Stimulated activated CD8-positive, alpha-beta memory T cell treated with anti-CD3 and anti-CD28 coated beads, Interleukin-12 subunit alpha, Interleukin-12 subunit beta, amount 100 ng/mL, for 4 hours (primary cell): Measurements from ENCODE around the gene SH3PXD2A.
"Not testable (repeated sequence)": the region's sequence is repeated elsewhere in the genome, so short reads cannot be mapped to it uniquely, and the experiment has no call there.

ENCODE experiments used
- DNase-seq: peaks from one replicate; pipeline ENCODE4 v3.0.0-alpha.2; 2020; ENCODE audit warnings: low read depth

SH3PXD2A gene

DNA sequence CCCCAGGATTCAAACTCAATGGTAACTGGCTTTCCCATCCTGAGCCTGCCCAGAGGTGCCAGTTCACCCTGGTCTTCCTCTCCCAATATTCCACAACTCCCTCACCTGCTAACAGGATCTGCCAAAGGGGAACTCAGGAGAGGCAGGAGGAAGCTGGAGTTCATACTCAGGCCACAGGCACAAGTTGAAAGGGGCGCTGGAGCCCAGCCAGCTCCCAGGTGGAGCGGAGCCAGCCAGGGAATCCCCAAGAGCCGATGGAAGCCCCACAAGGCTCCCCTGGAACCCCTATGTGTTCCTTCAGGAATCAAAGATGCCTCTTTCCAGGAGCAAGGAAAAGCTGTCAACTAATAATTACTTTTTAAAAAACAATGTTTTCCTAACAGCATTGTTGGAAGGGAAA lies 63.5 kb downstream of the SH3PXD2A start:
- DNase-seq: no peak

DNA sequence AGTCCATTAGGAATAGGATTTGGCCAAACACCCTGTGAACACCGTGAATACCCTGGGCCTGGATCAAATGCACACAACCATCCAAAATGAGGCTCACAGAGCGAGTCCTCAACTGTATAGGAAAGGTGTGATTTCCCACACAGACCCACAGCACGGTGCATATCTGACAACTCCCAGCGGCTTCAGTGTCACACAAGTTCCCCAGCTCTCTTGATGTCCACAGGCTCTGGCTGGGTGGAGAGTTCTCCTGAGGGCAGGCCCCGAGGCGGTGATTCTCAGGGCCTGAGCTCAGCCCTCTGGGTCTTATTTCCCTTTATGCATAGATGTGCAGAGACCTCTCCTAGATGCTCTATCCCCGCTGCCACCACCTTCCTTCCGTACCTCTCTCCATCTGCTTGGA lies 64.1 kb downstream of the SH3PXD2A start:
- no peak for DNase-seq

DNA sequence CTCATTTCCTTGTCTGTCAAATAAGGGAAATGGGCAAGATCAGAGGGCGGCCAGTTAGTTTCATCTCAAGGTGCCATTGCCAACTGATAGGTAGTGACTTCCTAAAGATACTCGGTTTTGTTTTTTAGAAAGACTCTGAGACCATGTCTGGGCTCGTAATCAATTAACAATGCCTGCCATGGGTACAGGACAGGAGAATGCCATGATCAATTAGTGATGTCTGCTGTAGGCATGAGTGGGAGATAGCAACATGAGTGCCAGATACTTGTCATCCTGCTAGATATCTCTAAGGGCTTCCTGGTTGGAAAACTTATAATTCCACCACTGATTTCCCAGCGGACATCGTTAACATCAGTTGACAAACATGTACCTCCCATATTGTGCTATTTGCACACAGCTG lies 64.8 kb downstream of the SH3PXD2A start:
- DNase-seq: no peak

DNA sequence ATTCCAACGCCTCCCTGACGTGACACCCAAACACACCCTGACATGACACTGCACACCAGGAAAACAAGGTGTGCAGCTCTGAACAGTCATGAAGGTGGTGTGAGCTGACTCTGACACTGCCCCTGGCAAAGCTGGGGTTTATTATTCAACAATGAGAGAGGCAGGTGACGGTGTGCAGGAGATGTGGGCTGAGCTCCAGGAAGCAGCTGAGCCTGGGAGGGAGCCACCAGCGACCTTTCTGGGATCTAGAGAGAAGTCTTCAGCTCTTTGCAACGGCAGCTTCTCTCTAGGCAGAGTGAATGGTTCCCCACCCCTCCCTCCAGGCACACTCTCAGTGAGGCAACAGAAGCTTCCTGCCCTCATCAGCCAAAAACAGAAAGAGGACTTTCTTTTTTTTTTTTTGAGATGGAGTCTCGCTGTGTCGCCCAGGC lies 65.6 kb downstream of the SH3PXD2A start:
- no peak for DNase-seq

GRCh38 chr10:103789161-103789560 lies 66.2 kb downstream of the SH3PXD2A start:
- DNase-seq: no peak

DNA sequence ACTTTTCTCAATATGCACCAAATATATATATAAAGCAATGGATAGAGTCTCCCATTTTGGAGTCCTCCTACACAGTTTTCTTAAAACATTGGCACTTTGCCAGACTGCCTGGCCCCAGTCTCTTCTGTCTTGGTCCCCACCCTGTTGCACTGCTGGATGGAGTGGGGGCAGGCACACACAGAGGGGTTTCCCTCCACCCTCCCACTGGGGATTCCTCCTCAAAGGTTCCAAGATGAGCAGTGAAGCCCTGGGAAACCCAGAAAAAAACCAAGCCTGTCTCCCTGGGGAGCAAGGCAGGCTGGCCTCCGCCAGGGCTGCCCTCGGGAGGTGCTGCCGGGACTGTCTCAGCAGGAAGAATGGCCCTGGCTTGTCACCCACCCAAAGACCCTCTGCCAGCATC lies 68.0 kb downstream of the SH3PXD2A start:
- DNase-seq: no peak

DNA sequence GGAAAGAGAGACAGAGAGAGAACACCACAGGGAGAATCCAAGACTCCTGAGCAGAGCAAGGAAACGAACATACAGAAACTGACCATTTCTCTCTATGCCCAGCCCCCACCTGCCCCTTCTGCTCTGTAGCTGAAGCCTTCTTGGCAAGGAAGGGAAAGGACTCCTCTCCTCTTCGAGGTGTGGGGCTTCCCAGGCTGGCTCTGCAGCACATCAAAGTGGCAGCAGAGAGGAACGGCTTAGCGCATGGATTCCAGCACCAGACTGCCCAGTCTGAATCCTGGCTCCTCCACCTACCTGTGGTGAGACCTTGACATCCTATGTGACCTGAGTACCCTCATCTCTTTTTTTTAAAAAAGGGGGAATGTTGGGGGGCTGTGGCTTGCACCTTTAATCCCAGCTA lies 69.4 kb downstream of the SH3PXD2A start:
- DNase-seq: no peak

- DNase-seq: no peak
Measured at GRCh38 chr10:103784723-103785418, 70.5 kb downstream of the SH3PXD2A start.

DNA sequence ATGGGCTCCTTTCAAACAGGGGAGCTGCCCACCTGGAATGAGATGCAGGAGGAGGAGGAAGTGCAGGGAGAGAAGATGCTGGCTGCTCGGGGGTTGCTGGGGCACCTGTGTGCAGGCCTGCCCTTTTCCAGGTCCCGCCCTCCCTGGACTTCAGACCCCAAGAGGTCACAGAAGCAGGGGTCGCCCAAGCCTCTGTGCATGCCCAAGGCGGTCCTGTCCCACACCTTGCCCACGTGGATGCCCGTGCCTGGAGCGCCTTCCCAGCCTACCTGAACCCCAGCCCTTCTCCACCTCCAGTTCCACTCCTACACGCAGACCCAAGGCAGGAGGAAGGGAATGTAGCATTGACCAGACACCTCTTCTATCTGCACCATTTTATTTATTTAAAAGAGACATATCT lies 71.3 kb downstream of the SH3PXD2A start:
- DNase-seq: no peak

- DNase-seq: no peak
Measured at GRCh38 chr10:103783681-103784080, 71.7 kb downstream of the SH3PXD2A start.

GRCh38 chr10:103781329-103782061 lies 73.9 kb downstream of the SH3PXD2A start:
- DNase-seq: no peak

DNA sequence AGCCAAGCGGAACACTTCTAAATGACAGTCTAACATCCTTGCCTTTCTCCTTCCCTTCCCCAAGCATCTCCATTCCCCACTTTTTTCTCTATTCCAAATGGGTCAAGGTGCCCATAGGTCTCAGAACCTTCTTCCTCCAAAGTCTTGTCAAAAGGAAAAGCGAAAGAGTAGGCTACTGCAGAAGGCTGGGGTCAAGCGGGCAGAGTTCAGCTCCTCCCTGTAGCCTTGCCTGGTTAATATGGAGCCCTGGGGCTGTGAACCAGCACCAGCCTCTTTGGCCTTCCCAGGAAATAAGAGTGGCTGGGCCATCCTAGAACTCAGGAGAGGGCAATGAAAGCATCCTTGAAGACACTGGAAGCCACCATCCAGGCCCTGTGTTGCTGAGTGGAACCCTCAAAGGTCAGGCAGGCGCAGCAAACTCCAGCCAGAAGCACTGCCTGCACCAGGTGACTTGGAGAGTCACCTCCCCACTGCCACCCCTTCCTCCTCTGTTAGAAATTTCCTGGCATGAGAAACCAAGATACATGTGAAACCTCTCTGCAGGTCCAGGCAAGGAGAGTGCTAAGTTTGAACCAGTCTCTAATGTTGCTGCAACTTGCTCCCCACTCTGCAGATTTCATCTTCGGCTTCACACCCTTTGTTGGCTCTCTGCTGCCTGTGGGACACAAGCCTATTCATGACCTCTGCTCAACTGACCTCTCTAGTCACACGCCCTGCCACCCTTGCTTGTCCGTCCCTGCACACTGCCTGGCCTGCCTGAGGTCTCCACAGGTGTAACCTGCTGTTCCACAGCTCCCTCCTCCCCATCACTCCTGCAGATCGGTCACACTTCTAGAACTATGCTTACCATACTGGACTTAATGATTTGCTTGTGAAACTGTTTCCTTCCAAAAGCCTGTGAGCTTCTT lies 74.9 kb downstream of the SH3PXD2A start:
- DNase-seq: no peak

- DNase-seq: no peak
Measured at GRCh38 chr10:103778358-103779139, 76.8 kb downstream of the SH3PXD2A start.

GRCh38 chr10:103776878-103777591 lies 78.3 kb downstream of the SH3PXD2A start:
- DNase-seq: no peak

- no peak for DNase-seq
Measured at GRCh38 chr10:103775776-103776175, 79.6 kb downstream of the SH3PXD2A start.

GRCh38 chr10:103772846-103773245 lies 82.5 kb downstream of the SH3PXD2A start:
- DNase-seq: not testable (repeated sequence)

DNA sequence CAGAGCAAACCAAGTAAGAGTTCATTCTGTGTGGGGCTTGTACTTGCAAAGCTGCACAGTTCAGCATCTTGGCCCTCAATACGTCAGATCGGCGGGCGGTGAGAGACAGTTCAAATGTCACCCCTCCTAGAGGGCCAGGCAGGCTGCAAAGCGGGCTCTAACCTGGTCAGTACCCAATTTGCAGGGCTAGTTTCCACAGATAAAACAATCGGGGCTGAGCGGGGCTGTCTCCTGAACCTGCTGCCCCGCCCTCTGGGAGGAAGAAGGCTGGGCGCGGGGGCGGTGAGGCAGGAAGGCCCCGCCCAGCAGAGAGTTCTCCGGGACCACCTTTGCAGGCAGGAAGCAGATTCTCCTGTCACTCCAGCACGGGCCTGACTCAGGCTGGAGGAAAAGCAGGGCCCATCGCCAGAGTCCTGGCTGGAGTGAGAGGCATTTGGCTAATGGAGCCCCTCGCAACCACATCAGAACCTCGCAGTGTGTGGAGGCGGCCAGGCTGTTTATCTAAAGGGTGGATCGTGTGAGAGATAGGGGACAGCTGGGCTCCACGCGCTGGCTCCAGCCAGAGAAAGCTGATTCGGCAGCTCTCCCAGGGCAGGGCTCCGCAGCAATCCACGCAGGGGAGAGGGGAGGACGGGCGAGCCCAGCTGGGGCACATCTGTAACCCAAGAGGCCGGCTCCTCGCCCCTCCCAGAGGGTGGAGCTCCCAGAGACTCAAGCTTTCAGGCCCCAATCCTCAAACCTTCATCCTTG lies 83.1 kb downstream of the SH3PXD2A start:
- DNase-seq: peak; percentile 31

GRCh38 chr10:103770139-103770538 lies 85.2 kb downstream of the SH3PXD2A start:
- DNase-seq: no peak

DNA sequence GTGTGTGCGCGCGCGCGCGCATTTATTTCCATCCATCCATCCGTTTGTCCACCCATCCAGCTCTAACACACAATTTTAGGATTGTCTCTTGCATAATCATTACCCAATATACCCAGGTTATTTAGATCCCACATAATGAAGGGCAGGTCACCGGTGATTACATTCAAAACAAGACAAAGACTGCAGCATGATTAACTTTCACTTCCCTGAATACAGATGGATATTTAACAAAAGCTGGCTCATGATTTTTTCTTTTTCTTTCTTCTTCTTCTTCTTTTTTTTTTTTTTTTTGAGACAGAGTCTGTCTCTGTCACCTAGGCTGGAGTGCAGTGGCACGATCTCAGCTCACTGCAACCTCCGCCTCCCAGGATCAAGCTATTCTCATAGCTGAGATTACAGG lies 86.2 kb downstream of the SH3PXD2A start:
- DNase-seq: no peak

DNA sequence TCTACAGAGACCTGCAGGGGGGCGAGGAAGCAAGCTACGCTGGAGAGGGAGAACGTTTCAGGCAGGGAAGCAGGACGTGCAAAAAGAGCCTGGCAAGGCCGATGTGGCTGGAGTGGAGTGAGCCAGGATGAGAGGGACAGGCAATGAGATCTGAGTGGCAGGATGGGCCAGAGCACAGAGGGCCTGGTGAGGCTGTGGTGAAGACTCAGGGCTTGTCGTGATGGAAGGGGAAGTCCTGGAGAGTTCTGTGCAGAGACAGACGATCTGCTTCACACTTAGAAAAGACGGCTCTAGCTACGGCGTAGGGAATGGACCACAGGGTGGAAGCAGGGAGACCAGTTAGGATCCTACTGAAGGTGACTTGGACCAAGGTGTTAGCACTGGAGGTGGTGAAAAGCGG lies 87.0 kb downstream of the SH3PXD2A start:
- no peak for DNase-seq
